Heart left ventricle (tissue), 16 donors: ENCODE measurements around the gene NEMP1. TPM values are rescaled to one million over a fixed set of nuclear protein-coding genes. Genes with fewer than 3 reads are reported as not detected.

ENCODE experiments used
- ATAC-seq, 4 donors: fragments of 200-7000 bp; cut with Tn5 transposase; one replicate each; pipeline ENCODE4 v1.9.1; 2020 to 2022; ENCODE audit warnings: moderate library complexity in 4 of 4, mild to moderate bottlenecking in 3 of 4, moderate number of reproducible peaks in 1 of 4
- DNase-seq, 5 donors: peaks; one replicate each; pipeline ENCODE4 v3.0.0-alpha.2; 2020
- H3K27ac ChIP-seq, 12 donors: fragments of 200-600 bp; sonication (generic) in 4 of 12; one replicate each; pipeline versions ENCODE4 v1.5.0 to v1.8.0; 2016 to 2022; ENCODE audit warnings: mild to moderate bottlenecking in 2 of 12
- H3K27me3 ChIP-seq, 9 donors: fragments of 200-600 bp; sonication (generic) in 2 of 9; one replicate each; pipeline versions ENCODE4 v1.5.1 to v1.8.0; 2016 to 2022; ENCODE audit warnings: mild to moderate bottlenecking in 3 of 9
- H3K36me3 ChIP-seq, 9 donors: fragments of 200-600 bp; sonication (generic) in 2 of 9; one replicate each; pipeline versions ENCODE4 v1.5.0 to v1.8.0; 2018 to 2022; ENCODE audit warnings: mild to moderate bottlenecking in 2 of 9
- H3K4me1 ChIP-seq, 12 donors: fragments of 200-600 bp; sonication (generic) in 4 of 12; one replicate each; pipeline versions ENCODE4 v1.5.0 to v1.8.0; 2016 to 2022; ENCODE audit warnings: mild to moderate bottlenecking in 3 of 12
- H3K4me3 ChIP-seq, 12 donors: fragments of 200-600 bp; sonication (generic) in 4 of 12; one replicate each; pipeline versions ENCODE4 v1.5.0 to v1.8.0; 2017 to 2022; ENCODE audit warnings: mild to moderate bottlenecking in 9 of 12, moderate library complexity in 4 of 12
- H3K9me3 ChIP-seq, 12 donors: fragments of 200-600 bp; sonication (generic) in 4 of 12; one replicate each; pipeline versions ENCODE4 v1.5.0 to v1.8.0; 2016 to 2022; ENCODE audit warnings: mild to moderate bottlenecking in 1 of 12
- CTCF ChIP-seq, 12 donors: fragments of 200-600 bp; sonication (generic) in 4 of 12; IDR thresholded peaks; one replicate each; pipeline versions ENCODE4 v1.5.0 to v1.8.0; 2018 to 2022; ENCODE audit warnings: antibody characterized with exemption in 12 of 12, mild to moderate bottlenecking in 5 of 12
- POLR2A ChIP-seq, 2 donors: fragments of 450-650 bp; IDR thresholded peaks; one replicate each; pipeline ENCODE4 v1.6.1; 2017; ENCODE audit warnings: antibody characterized with exemption in 2 of 2, mild to moderate bottlenecking in 2 of 2, moderate library complexity in 2 of 2
- WGBS, 4 donors: extraction: QIAGEN DNeasy Blood & Tissue Kit in 2 of 4; methylation state at CpG; one replicate each; pipeline versions ENCODE4 v1.1.5 to v1.1.7; 2013 to 2018; 5-methylcytosine and 5-hydroxymethylcytosine counted together
- intact Hi-C, 10 donors: fragments of 100-400 bp; cut with DNase I; formaldehyde crosslinking; loops; one replicate each; pipeline versions ENCODE4 v1.11.1 to v1.14.2; 2022
- polyA plus RNA-seq, 2 donors: library from polyadenylated mRNA; stranded (reverse); fragments of 200-250 nt; gene quantifications; one replicate each; pipeline ENCODE4 v1.2.3, GENCODE V29; 2013
- total RNA-seq, 9 donors: library from RNA; depleted of rRNA in 2 of 9; stranded (reverse); fragments of >200 nt in 2 of 9; fragmentation: NEBNext Ultra II Directional in 3 of 9; extraction: Animal tissue kit (Norgen Biotek cat#: 25700) in 3 of 9; gene quantifications; one replicate each; pipeline versions ENCODE4 v1.1.0 to v1.2.4, GENCODE V29; 2016 to 2023
- donor health status: ischemic (EF 13 %, LVEDD 7.1; RV severe dilation, severe dysfunction).
- donor health status: healthy with polysubstance abuse.
- donor health status: DM: no; HTN: yes; CAD: no.
- donor health status: DM: no; HTN: no; CAD: no.
- donor health status: ischemic (EF 25% LVEDD 6.9; RV normal size, moderate dysfunction).
- donor health status: ischemic (EF 25% LVEDD 5.7; RV mildly dilated, moderate dysfunction).
- donor health status: healthy.
- donor health status: DM: yes; HTN: yes; CAD: no.
- donor health status: ischemic (EF 35%, LVEDD 5.7; RV mildly dilated, moderate dysfunction).
- donor health status: nonischemic (EF 11% LVEDD 7.7; RV severe dilation, severe dysfunction).
- donor health status: DM: yes; HTN: yes; CAD: no.
- donor health status: PGD.
- donor health status: ischemic (EF 29% LVEDD 5.4; RV normal size, mild dysfunction).
- donor health status: nonischemic (EF 23%, LVEDD 6.1; RV moderate dilation, normal function).

Gene NEMP1
- total and polyA plus RNA-seq, 11 donors: 1.4 to 12.0 (median 3.5) TPM

GRCh38 chr12:57105011-57105753 lies 26.6 kb upstream of the NEMP1 start:
- Histone ChIP-seq H3K4me1 (peaks cover 0 to 32% (median 16%) of the 10 kb centered on the region in 12 donors), H3K27me3 (no peaks in the 10 kb centered on the region), H3K4me3 (no peak overlapping the region), H3K9me3 (no peaks in the 10 kb centered on the region), H3K36me3 (peaks cover 0 to 84% (median 52%) of the 10 kb centered on the region in 9 donors), H3K27ac (no peak overlapping the region)
- DNase-seq (peak in 1 of 5 donors; percentile 12), ATAC-seq (no peak)
- WGBS, 4 donors: 91 to 97% (median 94%) methylated on average over 13 to 14 of the region's 14 CpGs
- TF ChIP-seq CTCF (IDR thresholded peaks at IDR 0.05) (no peak), POLR2A (IDR thresholded peaks at IDR 0.05) (no peak)
- intact Hi-C loops: no loop called here

GRCh38 chr12:57104292-57104910 lies 25.8 kb upstream of the NEMP1 start:
- H3K27ac ChIP-seq: no peak overlapping the region
- no peak for TF ChIP-seq CTCF (IDR thresholded peaks at IDR 0.05)
- no peak for TF ChIP-seq POLR2A (IDR thresholded peaks at IDR 0.05)
- H3K4me3 ChIP-seq: no peak overlapping the region
- WGBS, 4 donors: 95 to 97% (median 96%) methylated on average over 12 of the region's 12 CpGs
- peaks cover 0 to 25% (median 8%) of the 10 kb centered on the region in 12 donors for H3K4me1 ChIP-seq
- no peaks in the 10 kb centered on the region for H3K27me3 ChIP-seq
- peaks cover 0 to 92% (median 60%) of the 10 kb centered on the region in 9 donors for H3K36me3 ChIP-seq
- no peak for ATAC-seq
- intact Hi-C loops: no loop called here
- no peak for DNase-seq
- H3K9me3 ChIP-seq: no peaks in the 10 kb centered on the region

- no peak for DNase-seq
- no peak for ATAC-seq
- Histone ChIP-seq H3K9me3 (no peaks in the 10 kb centered on the region), H3K27ac (no peak overlapping the region), H3K27me3 (no peaks in the 10 kb centered on the region), H3K4me3 (no peak overlapping the region), H3K4me1 (peaks cover 0 to 23% (median 4%) of the 10 kb centered on the region in 12 donors), H3K36me3 (peaks cover 0 to 96% (median 65%) of the 10 kb centered on the region in 9 donors)
- TF ChIP-seq CTCF (IDR thresholded peaks at IDR 0.05) (no peak), POLR2A (IDR thresholded peaks at IDR 0.05) (no peak)
- intact Hi-C loops: no loop called here
- WGBS, 4 donors: 89 to 95% (median 90%) methylated on average over 7 of the region's 7 CpGs
These were observed 25.3 kb upstream of the NEMP1 start for GRCh38 chr12:57103856-57104255.

- Histone ChIP-seq H3K4me1 (peaks cover 0 to 10% (median 0%) of the 10 kb centered on the region in 12 donors), H3K36me3 (peaks cover 0 to 96% (median 74%) of the 10 kb centered on the region in 9 donors), H3K9me3 (no peaks in the 10 kb centered on the region), H3K4me3 (no peak overlapping the region), H3K27me3 (no peaks in the 10 kb centered on the region), H3K27ac (peak overlapping the region in 1 of 12 donors; percentile 14)
- TF ChIP-seq POLR2A (IDR thresholded peaks at IDR 0.05) (no peak), CTCF (IDR thresholded peaks at IDR 0.05) (no peak)
- WGBS, 4 donors: 74 to 79% (median 76%) methylated on average over 15 of the region's 15 CpGs
- intact Hi-C loops: no loop called here
- DNase-seq (no peak), ATAC-seq (no peak)
These were observed 23.5 kb upstream of the NEMP1 start for GRCh38 chr12:57101892-57102695.
